ENCODE data around the gene SCO2. TPM values are rescaled to one million over a fixed set of nuclear protein-coding genes. Genes with fewer than 3 reads are reported as not detected.

SCO2 gene
- polyA plus RNA-seq, 1 donor (not counting 4 experiments of a cell fraction or from before 2014, with no cell fraction given) = 1.9 TPM

DNA sequence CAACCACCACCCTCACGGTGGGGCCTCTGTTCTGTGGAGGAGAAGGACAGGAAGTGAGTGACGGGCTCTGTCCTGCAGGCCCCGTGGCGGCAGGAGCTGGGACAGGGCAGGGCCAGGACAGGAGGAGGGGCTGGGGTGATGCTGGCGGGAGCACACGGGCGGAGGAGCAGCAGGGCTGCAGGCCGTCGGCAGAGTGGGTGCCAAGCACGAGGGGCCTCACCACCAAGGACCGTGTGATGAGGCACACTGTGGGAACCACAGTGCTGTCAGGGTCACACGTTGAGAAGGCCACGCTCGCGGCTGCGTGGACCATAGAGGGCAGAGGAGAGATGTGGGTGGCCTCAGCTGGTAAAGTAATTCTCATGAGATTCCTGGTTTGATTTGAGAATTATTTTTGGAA lies 8.5 kb downstream of the SCO2 start:
- Histone ChIP-seq H3K27ac (ENCODE audit: control insufficient read depth, insufficient read depth, low read length) (no peak overlapping the region), H3K4me1 (ENCODE audit: control insufficient read depth, extremely low read depth, insufficient read depth, low read length) (no peaks in the 10 kb centered on the region), H3K9me1 (ENCODE audit: control insufficient read depth, extremely low read depth, insufficient read depth, low read length) (no peaks in the 10 kb centered on the region), H3K9ac (ENCODE audit: control insufficient read depth, extremely low read depth, insufficient read depth, low read length) (no peak overlapping the region), H4K20me1 (ENCODE audit: control insufficient read depth, extremely low read depth, insufficient read depth, low read length) (no peaks in the 10 kb centered on the region), H3K79me2 (ENCODE audit: control insufficient read depth, insufficient read depth, low read length) (peaks cover 27% of the 10 kb centered on the region), H3K4me2 (ENCODE audit: control insufficient read depth, extremely low read depth, insufficient read depth, low read depth, low read length) (no peak overlapping the region), H2AFZ (ENCODE audit: control insufficient read depth, low read length) (no peak overlapping the region), H3K9me3 (ENCODE audit: control insufficient read depth, low read depth, low read length) (no peaks in the 10 kb centered on the region), H3K36me3 (ENCODE audit: control insufficient read depth in 2 of 2, extremely low read depth in 1 of 2, insufficient read depth in 2 of 2, low read length in 2 of 2) (peaks cover 12 to 17% of the 10 kb centered on the region in 2 experiments), H3K27me3 (ENCODE audit: control insufficient read depth, extremely low read depth, insufficient read depth, low read length) (no peaks in the 10 kb centered on the region), H3K4me3 (ENCODE audit: control insufficient read depth in 2 of 3, extremely low read depth in 1 of 3, insufficient read depth in 2 of 3, low read depth in 1 of 3, low read length in 3 of 3) (no peak overlapping the region)
- no peak for DNase-seq (ENCODE audit: low read depth, low spot score)
- FAIRE-seq = no peak
- dilution Hi-C loops (cut with MboI; ENCODE audit: extremely low pct_ligation_motif_present, low sequenced_read_pairs) = no loop called here
- no peak for TF ChIP-seq EZH2 (IDR thresholded peaks at IDR 0.05; ENCODE audit: low read length)
- TF ChIP-seq, protein P1, sequence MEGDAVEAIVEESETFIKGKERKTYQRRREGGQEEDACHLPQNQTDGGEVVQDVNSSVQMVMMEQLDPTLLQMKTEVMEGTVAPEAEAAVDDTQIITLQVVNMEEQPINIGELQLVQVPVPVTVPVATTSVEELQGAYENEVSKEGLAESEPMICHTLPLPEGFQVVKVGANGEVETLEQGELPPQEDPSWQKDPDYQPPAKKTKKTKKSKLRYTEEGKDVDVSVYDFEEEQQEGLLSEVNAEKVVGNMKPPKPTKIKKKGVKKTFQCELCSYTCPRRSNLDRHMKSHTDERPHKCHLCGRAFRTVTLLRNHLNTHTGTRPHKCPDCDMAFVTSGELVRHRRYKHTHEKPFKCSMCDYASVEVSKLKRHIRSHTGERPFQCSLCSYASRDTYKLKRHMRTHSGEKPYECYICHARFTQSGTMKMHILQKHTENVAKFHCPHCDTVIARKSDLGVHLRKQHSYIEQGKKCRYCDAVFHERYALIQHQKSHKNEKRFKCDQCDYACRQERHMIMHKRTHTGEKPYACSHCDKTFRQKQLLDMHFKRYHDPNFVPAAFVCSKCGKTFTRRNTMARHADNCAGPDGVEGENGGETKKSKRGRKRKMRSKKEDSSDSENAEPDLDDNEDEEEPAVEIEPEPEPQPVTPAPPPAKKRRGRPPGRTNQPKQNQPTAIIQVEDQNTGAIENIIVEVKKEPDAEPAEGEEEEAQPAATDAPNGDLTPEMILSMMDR (optimal IDR thresholded peaks at IDR 0.05 in 1 of 3, IDR thresholded peaks at IDR 0.05 in 1 of 3, conservative IDR thresholded peaks at IDR 0.05 in 1 of 3; ENCODE audit: extremely low read depth in 1 of 3, insufficient read depth in 2 of 3, low read length in 3 of 3) = no peak

DNA sequence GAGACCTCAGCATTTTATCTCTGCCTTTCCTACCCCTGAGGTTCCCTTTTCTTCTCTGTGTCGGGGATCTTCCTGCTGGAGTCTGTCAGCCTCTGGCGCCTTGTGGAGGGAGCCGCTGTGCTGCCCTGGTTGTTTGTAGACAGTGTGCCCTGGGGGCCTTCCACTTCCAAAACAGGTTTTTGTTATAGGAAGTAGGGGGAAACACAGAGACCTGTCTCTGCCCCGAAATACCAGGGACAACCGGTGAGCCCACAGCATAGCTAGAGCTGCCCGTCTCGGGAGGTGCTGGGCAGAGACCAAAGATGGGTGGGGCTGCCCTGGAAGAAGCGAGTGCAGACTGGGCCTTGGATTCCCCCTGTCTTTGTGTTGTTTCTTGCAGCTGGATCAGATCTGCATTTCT lies 9.3 kb downstream of the SCO2 start:
- peaks cover 28% of the 10 kb centered on the region for H3K79me2 ChIP-seq (ENCODE audit: control insufficient read depth, insufficient read depth, low read length)
- H3K9me3 ChIP-seq (ENCODE audit: control insufficient read depth, low read depth, low read length) = no peaks in the 10 kb centered on the region
- H3K4me3 ChIP-seq (ENCODE audit: control insufficient read depth in 2 of 3, extremely low read depth in 1 of 3, insufficient read depth in 2 of 3, low read depth in 1 of 3, low read length in 3 of 3) = no peak overlapping the region
- H3K27me3 ChIP-seq (ENCODE audit: control insufficient read depth, extremely low read depth, insufficient read depth, low read length) = no peaks in the 10 kb centered on the region
- no peak overlapping the region for H3K4me2 ChIP-seq (ENCODE audit: control insufficient read depth, extremely low read depth, insufficient read depth, low read depth, low read length)
- no peak overlapping the region for H2AFZ ChIP-seq (ENCODE audit: control insufficient read depth, low read length)
- H4K20me1 ChIP-seq (ENCODE audit: control insufficient read depth, extremely low read depth, insufficient read depth, low read length) = no peaks in the 10 kb centered on the region
- H3K9me1 ChIP-seq (ENCODE audit: control insufficient read depth, extremely low read depth, insufficient read depth, low read length) = no peaks in the 10 kb centered on the region
- H3K27ac ChIP-seq (ENCODE audit: control insufficient read depth, insufficient read depth, low read length) = no peak overlapping the region
- dilution Hi-C loops (cut with MboI; ENCODE audit: extremely low pct_ligation_motif_present, low sequenced_read_pairs) = no loop called here
- FAIRE-seq (no peak), DNase-seq (ENCODE audit: low read depth, low spot score) (no peak)
- TF ChIP-seq EZH2 (IDR thresholded peaks at IDR 0.05; ENCODE audit: low read length) = no peak
- TF ChIP-seq, protein P1 (optimal IDR thresholded peaks at IDR 0.05 in 1 of 3, IDR thresholded peaks at IDR 0.05 in 1 of 3, conservative IDR thresholded peaks at IDR 0.05 in 1 of 3; ENCODE audit: extremely low read depth in 1 of 3, insufficient read depth in 2 of 3, low read length in 3 of 3) = no peak
- peaks cover 8 to 10% of the 10 kb centered on the region in 2 experiments for H3K36me3 ChIP-seq (ENCODE audit: control insufficient read depth in 2 of 2, extremely low read depth in 1 of 2, insufficient read depth in 2 of 2, low read length in 2 of 2)
- H3K9ac ChIP-seq (ENCODE audit: control insufficient read depth, extremely low read depth, insufficient read depth, low read length) = no peak overlapping the region
- H3K4me1 ChIP-seq (ENCODE audit: control insufficient read depth, extremely low read depth, insufficient read depth, low read length) = no peaks in the 10 kb centered on the region
